Measurements from ENCODE around the gene SFMBT1. TPM values are rescaled to one million over a fixed set of nuclear protein-coding genes. Genes with fewer than 3 reads are reported as not detected.

SFMBT1 gene
- total RNA-seq, 4 donors from 2014 or later, result 3.3 to 37.9 (median 15.1) TPM

GRCh38 chr3:52931328-52931727 is 114.5 kb downstream of the SFMBT1 start:
- no peaks in the 10 kb centered on the region for H3K9me3 ChIP-seq
- no peaks in the 10 kb centered on the region for H3K36me3 ChIP-seq
- H3K4me1 ChIP-seq, result no peaks in the 10 kb centered on the region
- intact Hi-C loops (cut with DNase I; ENCODE audit: low total_unique reads), result no loop called here
- H3K27ac ChIP-seq, result no peak overlapping the region
- H3K27me3 ChIP-seq, result no peaks in the 10 kb centered on the region
- H3K4me3 ChIP-seq, result no peak overlapping the region
- no peak for DNase-seq
- no peak for TF ChIP-seq POLR2A (IDR thresholded peaks at IDR 0.05)
- no peak for TF ChIP-seq CTCF (IDR thresholded peaks at IDR 0.05)

- H3K27me3 ChIP-seq, result no peaks in the 10 kb centered on the region
- intact Hi-C loops (cut with DNase I; ENCODE audit: low total_unique reads), result no loop called here
These were observed 115.1 kb downstream of the SFMBT1 start for GRCh38 chr3:52930748-52931147.

GRCh38 chr3:52926554-52926953 is 119.3 kb downstream of the SFMBT1 start:
- Histone ChIP-seq H3K27me3 (no peaks in the 10 kb centered on the region), H3K9me3 (no peaks in the 10 kb centered on the region), H3K4me3 (no peak overlapping the region), H3K27ac (no peak overlapping the region), H3K36me3 (no peaks in the 10 kb centered on the region), H3K4me1 (no peaks in the 10 kb centered on the region)
- no peak for TF ChIP-seq POLR2A (IDR thresholded peaks at IDR 0.05)
- no peak for TF ChIP-seq CTCF (IDR thresholded peaks at IDR 0.05)
- DNase-seq, result no peak
- intact Hi-C loops (cut with DNase I; ENCODE audit: low total_unique reads), result no loop called here

More at GRCh38 chr3:52930748-52931147, 115.1 kb downstream of the SFMBT1 start:
- Histone ChIP-seq H3K27ac (no peak overlapping the region), H3K9me3 (no peaks in the 10 kb centered on the region), H3K4me1 (no peaks in the 10 kb centered on the region), H3K36me3 (no peaks in the 10 kb centered on the region), H3K4me3 (no peak overlapping the region)
- TF ChIP-seq POLR2A (IDR thresholded peaks at IDR 0.05) (no peak), CTCF (IDR thresholded peaks at IDR 0.05) (no peak)
- DNase-seq, result no peak

GRCh38 chr3:52925405-52926313 is 120.2 kb downstream of the SFMBT1 start:
- H3K36me3 ChIP-seq, result no peaks in the 10 kb centered on the region
- intact Hi-C loops (cut with DNase I; ENCODE audit: low total_unique reads), result no loop called here
- H3K27me3 ChIP-seq, result no peaks in the 10 kb centered on the region
- DNase-seq, result no peak
- H3K4me3 ChIP-seq, result no peak overlapping the region
- H3K27ac ChIP-seq, result no peak overlapping the region
- no peaks in the 10 kb centered on the region for H3K9me3 ChIP-seq
- TF ChIP-seq CTCF (IDR thresholded peaks at IDR 0.05) (no peak), POLR2A (IDR thresholded peaks at IDR 0.05) (no peak)
- H3K4me1 ChIP-seq, result no peaks in the 10 kb centered on the region

GRCh38 chr3:52923963-52924362 is 121.9 kb downstream of the SFMBT1 start:
- H3K36me3 ChIP-seq, result no peaks in the 10 kb centered on the region
- intact Hi-C loops (cut with DNase I; ENCODE audit: low total_unique reads), result no loop called here
- H3K4me1 ChIP-seq, result no peaks in the 10 kb centered on the region
- H3K9me3 ChIP-seq, result no peaks in the 10 kb centered on the region
- H3K27me3 ChIP-seq, result no peaks in the 10 kb centered on the region
- no peak overlapping the region for H3K4me3 ChIP-seq
- no peak for DNase-seq
- TF ChIP-seq POLR2A (IDR thresholded peaks at IDR 0.05), result no peak
- no peak for TF ChIP-seq CTCF (IDR thresholded peaks at IDR 0.05)
- no peak overlapping the region for H3K27ac ChIP-seq
